HG02938 (cell line): Measurements from ENCODE around the gene ASCC3.
A peak's percentile ranks its signal among the peaks of the same experiment; 100 is the strongest.
"Not testable (repeated sequence)": the region's sequence is repeated elsewhere in the genome, so short reads cannot be mapped to it uniquely, and the experiment has no call there.

Experiments
- ATAC-seq: cut with Tn5 transposase; IDR thresholded peaks from one replicate; pipeline ENCODE4 v1.9.1; 2021; ENCODE audit warnings: mild to moderate bottlenecking, moderate library complexity; ENCODE audit not compliant: unreplicated experiment

ASCC3 gene

DNA sequence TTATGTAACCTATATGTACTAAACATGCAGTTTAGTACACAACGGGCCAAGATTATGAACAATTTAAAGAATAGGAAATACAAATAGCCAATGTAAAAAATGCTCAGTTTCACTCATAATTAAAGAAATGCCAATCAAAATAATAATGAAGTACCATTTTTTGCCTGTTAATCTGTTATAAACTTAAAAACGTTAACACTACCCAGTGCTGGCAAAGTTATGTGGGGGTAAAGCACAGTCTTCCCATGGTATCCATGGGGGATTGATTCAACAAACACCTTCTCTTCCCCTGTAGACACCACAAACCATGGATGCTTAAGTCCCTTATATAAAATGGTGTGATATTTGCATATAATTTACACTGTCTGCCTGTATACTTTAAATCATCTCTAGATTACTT lies 211.1 kb downstream of the ASCC3 start:
- ATAC-seq: no peak

DNA sequence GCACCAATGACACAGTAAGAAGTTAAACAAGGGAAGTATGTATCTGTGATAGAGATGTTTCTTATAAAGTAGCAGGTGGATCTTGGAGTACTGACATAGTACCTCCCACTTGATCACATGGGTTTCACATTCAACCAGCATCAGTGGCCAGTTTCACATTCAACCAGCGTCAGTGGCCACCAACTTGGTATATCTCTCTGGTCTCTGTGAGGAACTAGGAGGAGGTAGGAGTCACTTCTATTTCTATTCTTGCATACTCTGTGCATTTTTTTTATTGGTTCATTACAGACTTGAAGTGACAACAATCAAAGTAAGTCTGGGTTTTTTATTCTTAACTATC lies 216.1 kb downstream of the ASCC3 start:
- peak; percentile 100 for ATAC-seq

- ATAC-seq: peak; percentile 39
Observed at GRCh38 chr6:100664274-100665040, 216.7 kb downstream of the ASCC3 start.

DNA sequence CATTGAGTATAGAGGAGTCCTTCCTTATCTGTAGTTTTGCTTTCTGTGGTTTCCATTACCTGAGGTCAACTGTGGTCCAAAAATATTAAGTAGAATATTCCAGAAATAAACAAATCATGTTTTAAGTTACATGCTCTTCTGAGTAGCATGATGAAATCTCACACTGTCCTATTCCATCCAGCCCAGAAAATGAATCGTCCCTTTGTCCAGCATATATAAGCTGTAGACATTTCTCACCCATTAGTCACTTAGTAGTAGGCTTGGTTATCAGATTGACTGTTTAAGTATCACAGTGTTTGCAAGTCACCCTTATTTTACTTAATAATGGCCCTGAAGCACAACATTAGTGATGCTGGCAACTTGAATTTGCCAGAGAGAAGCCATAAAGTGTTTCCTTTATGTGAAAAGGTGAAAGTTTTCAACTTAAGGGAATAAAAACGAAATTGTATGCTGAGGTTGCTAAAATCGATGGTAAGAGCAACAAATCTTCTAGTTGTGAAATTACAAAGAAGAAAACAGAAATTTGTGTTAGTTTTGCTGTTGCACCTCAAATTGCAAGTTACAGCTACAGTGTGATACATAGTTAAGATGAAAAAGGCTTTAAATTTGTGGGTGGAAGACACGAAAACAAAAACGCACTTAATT lies 217.8 kb downstream of the ASCC3 start:
- no peak for ATAC-seq

DNA sequence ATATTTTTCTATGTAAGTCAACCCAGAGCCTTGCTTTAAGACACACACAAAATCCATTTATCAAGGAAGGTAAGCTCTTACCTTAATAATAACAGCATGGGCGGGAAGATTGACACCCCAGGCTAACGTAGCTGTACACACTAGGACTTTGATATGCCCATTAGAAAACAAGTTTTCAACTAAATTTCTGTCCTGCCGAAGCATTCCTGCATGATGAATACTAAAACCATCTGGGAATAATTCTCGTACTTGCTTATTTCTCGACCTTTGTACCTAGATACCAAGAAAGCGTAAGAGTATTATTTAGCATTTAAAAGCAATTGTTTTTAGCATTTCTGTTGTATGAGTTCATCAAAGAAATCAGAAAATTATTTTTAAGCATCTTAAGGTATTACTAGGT lies 218.9 kb downstream of the ASCC3 start:
- no peak for ATAC-seq

- ATAC-seq: no peak
Observed at GRCh38 chr6:100658486-100658885, 222.6 kb downstream of the ASCC3 start.

- ATAC-seq: peak; percentile 68
Observed at GRCh38 chr6:100657678-100658330, 223.3 kb downstream of the ASCC3 start.

- not testable (repeated sequence) for ATAC-seq
Observed at GRCh38 chr6:100641147-100641546, 240.0 kb downstream of the ASCC3 start.

DNA sequence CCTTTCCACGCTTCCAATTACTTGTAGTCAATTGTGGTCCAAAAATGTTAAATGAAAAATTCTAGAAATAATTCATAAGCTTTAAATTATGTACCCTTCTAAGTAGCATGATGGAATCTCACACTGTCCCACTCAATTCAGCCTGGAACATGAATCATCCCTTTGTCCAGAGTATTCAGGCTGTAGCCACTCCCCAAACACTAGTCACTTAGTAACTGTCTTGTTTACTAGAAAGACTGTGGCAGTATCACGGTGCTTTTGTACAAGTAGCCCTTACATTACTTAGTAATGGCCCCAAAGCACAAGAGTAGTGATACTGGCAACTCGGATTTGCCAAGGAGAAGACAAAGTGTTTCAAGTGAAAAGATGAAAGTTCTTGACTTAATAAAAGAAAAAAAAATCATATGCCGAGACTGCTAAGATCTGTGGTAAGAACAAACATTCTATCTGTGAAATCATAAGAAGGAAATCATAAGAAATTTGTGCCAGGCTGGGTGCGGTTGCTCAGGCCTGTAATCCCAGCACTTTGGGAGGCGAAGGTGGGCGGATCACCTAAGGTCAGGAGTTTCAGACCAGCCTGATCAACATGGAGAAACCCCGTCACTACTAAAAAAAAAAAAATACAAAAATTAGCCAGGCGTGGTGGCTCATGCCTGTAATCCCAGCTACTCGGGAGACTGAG lies 247.9 kb downstream of the ASCC3 start:
- ATAC-seq: no peak

- no peak for ATAC-seq
Observed at GRCh38 chr6:100630536-100630935, 250.6 kb downstream of the ASCC3 start.

DNA sequence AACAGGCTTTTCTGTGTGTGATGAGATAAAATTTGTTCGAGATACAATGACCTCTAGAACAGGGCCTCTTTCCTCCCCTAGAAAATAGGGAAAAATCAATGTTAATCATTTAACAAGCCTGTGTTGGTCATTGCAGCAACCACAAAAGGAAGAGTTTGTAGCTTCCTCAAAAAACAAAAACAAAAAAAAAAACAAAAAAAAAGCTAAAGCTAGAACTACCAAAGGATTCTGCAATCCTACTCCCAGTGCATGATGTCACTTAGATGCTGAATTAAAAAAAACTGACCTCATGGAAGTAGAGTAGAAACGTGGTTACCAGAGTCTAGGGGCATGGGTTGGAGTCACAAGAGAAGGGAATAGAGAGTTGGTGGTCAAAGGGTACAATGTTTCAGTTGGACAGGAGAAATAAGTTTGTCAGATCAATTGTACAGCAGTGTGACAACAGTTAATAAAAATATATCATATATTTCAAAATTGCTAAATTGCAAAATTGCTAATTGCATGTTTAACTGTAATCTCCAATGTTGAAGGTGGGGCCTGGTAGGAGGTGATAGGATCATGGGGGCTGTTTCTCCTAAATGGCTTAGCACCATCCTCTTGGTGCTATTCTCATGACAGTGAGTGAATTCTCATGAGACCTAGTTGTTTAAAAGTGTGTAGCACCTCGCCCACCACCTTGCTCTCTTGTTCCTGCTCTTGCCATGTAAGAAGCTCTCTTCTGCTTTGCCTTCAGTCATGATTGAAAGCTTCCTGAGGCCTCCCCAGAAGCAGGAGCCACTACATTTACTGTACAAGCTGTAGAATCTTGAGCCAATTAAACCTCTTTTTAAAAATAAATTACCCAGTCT lies 253.0 kb downstream of the ASCC3 start:
- no peak for ATAC-seq

DNA sequence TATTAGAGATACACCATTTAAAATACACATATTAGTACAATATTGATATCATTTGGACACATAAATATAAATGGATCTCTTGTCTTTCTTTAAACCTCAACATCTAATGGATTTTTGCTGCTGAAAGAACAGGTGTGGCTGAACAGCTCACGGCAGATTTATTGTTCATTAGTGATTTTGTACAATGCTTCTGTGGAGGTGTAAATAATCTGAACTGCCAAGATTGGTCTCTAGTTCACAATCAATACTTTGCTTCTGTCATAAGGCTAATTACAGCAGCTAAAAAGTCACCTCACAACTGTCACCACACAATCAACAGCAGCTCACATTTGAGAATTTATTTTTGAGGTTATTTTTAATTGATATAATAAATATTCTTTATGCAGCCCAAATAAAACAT lies 254.4 kb downstream of the ASCC3 start:
- ATAC-seq: no peak

DNA sequence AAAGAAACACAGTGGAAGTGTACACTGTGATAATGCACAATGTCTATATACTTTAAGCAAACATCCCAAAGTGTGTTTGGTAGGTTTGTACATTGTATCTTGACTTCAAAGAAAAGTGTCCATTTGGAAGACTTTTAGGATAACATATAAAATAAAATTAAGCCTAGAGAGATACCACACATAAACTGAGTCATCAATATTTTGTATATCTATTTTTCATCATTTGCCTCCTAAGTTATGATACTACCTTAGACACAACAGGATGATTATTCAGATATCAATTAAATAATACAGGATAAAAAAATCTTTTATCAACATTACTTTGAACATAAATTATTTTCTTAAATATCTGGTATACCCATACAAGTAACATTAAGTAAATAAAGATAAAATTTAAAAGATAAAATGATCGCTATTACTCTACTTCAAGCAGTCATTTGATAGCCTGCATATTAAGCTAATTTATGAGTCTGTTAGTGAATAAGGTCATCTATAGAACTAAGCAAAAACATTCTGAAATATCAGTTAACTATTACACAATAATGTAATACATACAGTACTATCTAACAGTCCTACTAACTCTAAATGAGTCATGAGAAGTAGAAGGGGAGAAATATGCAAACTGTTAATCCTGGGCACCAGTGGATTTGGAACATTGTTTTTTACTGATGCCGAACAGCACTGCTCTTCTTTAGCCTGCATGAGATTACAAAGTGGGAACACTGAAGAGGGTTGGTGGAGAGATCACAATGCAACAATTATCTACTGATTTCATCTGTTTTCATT lies 258.0 kb downstream of the ASCC3 start:
- no peak for ATAC-seq

- no peak for ATAC-seq
Observed at GRCh38 chr6:100620085-100620840, 260.9 kb downstream of the ASCC3 start.

- ATAC-seq: no peak
Observed at GRCh38 chr6:100618351-100618671, 262.8 kb downstream of the ASCC3 start.

GRCh38 chr6:100617633-100618350 lies 263.3 kb downstream of the ASCC3 start:
- peak; percentile 62 for ATAC-seq

GRCh38 chr6:100614933-100615332 lies 266.2 kb downstream of the ASCC3 start:
- no peak for ATAC-seq

DNA sequence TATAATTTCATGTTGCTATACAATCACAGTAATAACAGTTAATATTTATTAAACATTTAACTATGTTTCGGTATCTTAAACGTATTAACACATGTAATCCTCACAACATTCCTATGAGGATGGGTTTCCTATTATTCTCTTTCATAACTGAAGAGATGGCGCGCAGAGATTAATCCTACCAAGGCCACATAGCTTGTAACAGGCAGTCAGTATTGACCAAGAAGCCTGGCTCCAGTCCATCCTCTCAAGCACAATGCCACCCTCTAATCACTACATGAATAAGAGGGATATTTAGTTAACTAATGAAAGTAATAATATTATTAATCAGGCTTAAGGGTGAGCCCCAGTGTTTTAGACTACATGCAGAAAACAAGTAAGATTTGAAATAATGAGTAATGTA lies 266.7 kb downstream of the ASCC3 start:
- no peak for ATAC-seq

DNA sequence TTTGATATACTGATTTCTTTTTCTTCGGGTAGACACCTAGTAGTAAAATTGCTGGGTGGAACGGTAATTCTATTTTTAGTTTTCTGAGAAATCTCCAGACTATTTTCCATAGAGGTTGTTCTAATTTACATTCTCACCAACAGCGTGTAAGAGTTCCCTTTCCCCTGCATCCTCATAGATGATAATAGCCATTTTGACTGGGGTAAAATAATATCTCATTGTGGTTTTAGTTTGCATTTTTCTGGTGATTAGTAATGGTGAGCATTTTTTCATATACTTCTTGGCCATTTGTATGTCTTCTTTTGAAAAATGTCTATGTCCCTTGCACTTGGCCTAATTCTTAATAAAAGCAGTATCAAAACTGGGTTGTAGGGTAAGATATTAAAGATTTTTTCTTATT lies 267.5 kb downstream of the ASCC3 start:
- no peak for ATAC-seq
